ENCODE measurements around the gene RGP1. TPM values are rescaled to one million over a fixed set of nuclear protein-coding genes. Genes with fewer than 3 reads are reported as not detected.

The RGP1 gene
- total and polyA plus RNA-seq, 7 experiments from 2014 or later: 8.8 to 28.8 (median 22.4) TPM

GRCh38 chr9:35705372-35705771, 43.7 kb upstream of the RGP1 start:
- Histone ChIP-seq H3K27ac (ENCODE audit: low read depth, low read length) (no peak overlapping the region), H3K9me3 (ENCODE audit: control insufficient read depth in 2 of 3, low read length in 3 of 3) (no peaks in the 10 kb centered on the region), H3K36me3 (ENCODE audit: control insufficient read depth in 2 of 3, insufficient read depth in 3 of 3, low read length in 3 of 3) (peaks cover 61 to 95% (median 70%) of the 10 kb centered on the region in 3 experiments), H3K27me3 (ENCODE audit: control insufficient read depth in 2 of 2, insufficient read depth in 2 of 2, low read length in 2 of 2) (no peaks in the 10 kb centered on the region), H3K4me3 (ENCODE audit: low read length) (no peak overlapping the region), H3K4me1 (ENCODE audit: control insufficient read depth in 2 of 2, insufficient read depth in 2 of 2, low read length in 2 of 2) (no peaks in the 10 kb centered on the region)
- no peak overlapping the region for H3K4me3 Mint-ChIP-seq
- ChIA-PET CTCF (interaction anchor here (1.0 to 2.2 kb wide), 3 partner anchors 8 to 48 kb away, joined by 3 to 11 read pairs (median 4); partner anchors contain the start of genes CCDC107 and RMRP), POLR2A (interaction anchor here (1.0 to 3.1 kb wide), 2 partner anchors 9 to 66 kb away, joined by 3 to 9 read pairs; no protein-coding TSS in a partner anchor)
- peaks cover 0 to 8% (median 0%) of the 10 kb centered on the region in 7 donors for H3K4me1 Mint-ChIP-seq
- peaks cover 27 to 56% (median 36%) of the 10 kb centered on the region in 5 donors for H3K36me3 Mint-ChIP-seq
- H3K27ac Mint-ChIP-seq: no peak overlapping the region
- intact Hi-C loops (cut with micrococcal nuclease): no loop called here
- ATAC-seq: no peak
- H3K27me3 Mint-ChIP-seq: no peaks in the 10 kb centered on the region
- H3K9me3 Mint-ChIP-seq: peaks cover 0 to 2% (median 0%) of the 10 kb centered on the region in 11 donors
- no peak for DNase-seq

- Mint-ChIP-seq H3K36me3 (peaks cover 30 to 61% (median 41%) of the 10 kb centered on the region in 5 donors), H3K4me3 (no peak overlapping the region), H3K27me3 (no peaks in the 10 kb centered on the region), H3K4me1 (peaks cover 0 to 8% (median 0%) of the 10 kb centered on the region in 7 donors), H3K27ac (no peak overlapping the region), H3K9me3 (peaks cover 0 to 2% (median 0%) of the 10 kb centered on the region in 11 donors)
- Histone ChIP-seq H3K4me3 (ENCODE audit: low read length) (no peak overlapping the region), H3K27ac (ENCODE audit: low read depth, low read length) (no peak overlapping the region), H3K9me3 (ENCODE audit: control insufficient read depth in 2 of 3, low read length in 3 of 3) (no peaks in the 10 kb centered on the region), H3K27me3 (ENCODE audit: control insufficient read depth in 2 of 2, insufficient read depth in 2 of 2, low read length in 2 of 2) (no peaks in the 10 kb centered on the region), H3K4me1 (ENCODE audit: control insufficient read depth in 2 of 2, insufficient read depth in 2 of 2, low read length in 2 of 2) (no peaks in the 10 kb centered on the region), H3K36me3 (ENCODE audit: control insufficient read depth in 2 of 3, insufficient read depth in 3 of 3, low read length in 3 of 3) (peaks cover 56 to 95% (median 65%) of the 10 kb centered on the region in 3 experiments)
- POLR2A ChIA-PET: interaction anchor here (3.1 kb wide), 1 partner anchor 10 kb away, joined by 9 read pairs; no protein-coding TSS in a partner anchor
- DNase-seq: no peak
- CTCF ChIA-PET: interaction anchor here (1.0 to 2.2 kb wide), 3 partner anchors 9 to 48 kb away, joined by 3 to 11 read pairs (median 4); partner anchors contain the start of genes CCDC107 and RMRP
- intact Hi-C loops (cut with micrococcal nuclease): no loop called here
- no peak for ATAC-seq
Observed at GRCh38 chr9:35705836-35706430, 43.2 kb upstream of the RGP1 start.

GRCh38 chr9:35706951-35707350, 42.1 kb upstream of the RGP1 start:
- H3K36me3 ChIP-seq (ENCODE audit: control insufficient read depth in 2 of 3, insufficient read depth in 3 of 3, low read length in 3 of 3): peaks cover 55 to 95% (median 62%) of the 10 kb centered on the region in 3 experiments
- peaks cover 0 to 2% (median 0%) of the 10 kb centered on the region in 11 donors for H3K9me3 Mint-ChIP-seq
- CTCF ChIA-PET: interaction anchor here (2.2 kb wide), 1 partner anchor 10 kb away, joined by 11 read pairs; no protein-coding TSS in a partner anchor
- POLR2A ChIA-PET: interaction anchor here (3.1 kb wide), 1 partner anchor 11 kb away, joined by 9 read pairs; no protein-coding TSS in a partner anchor
- H3K27ac ChIP-seq (ENCODE audit: low read depth, low read length): peak overlapping the region; percentile 32
- DNase-seq: no peak
- no peaks in the 10 kb centered on the region for H3K27me3 ChIP-seq (ENCODE audit: control insufficient read depth in 2 of 2, insufficient read depth in 2 of 2, low read length in 2 of 2)
- H3K4me1 Mint-ChIP-seq: peaks cover 0 to 8% (median 0%) of the 10 kb centered on the region in 7 donors
- ATAC-seq: no peak
- H3K4me3 ChIP-seq (ENCODE audit: low read length): no peak overlapping the region
- no peaks in the 10 kb centered on the region for H3K9me3 ChIP-seq (ENCODE audit: control insufficient read depth in 2 of 3, low read length in 3 of 3)
- no peaks in the 10 kb centered on the region for H3K27me3 Mint-ChIP-seq
- H3K4me1 ChIP-seq (ENCODE audit: control insufficient read depth in 2 of 2, insufficient read depth in 2 of 2, low read length in 2 of 2): no peaks in the 10 kb centered on the region
- peaks cover 30 to 70% (median 44%) of the 10 kb centered on the region in 5 donors for H3K36me3 Mint-ChIP-seq
- peak overlapping the region in 7 of 9 donors; percentile 28 to 80 (median 61) for H3K27ac Mint-ChIP-seq
- no peak overlapping the region for H3K4me3 Mint-ChIP-seq
- intact Hi-C loops (cut with micrococcal nuclease): no loop called here

- POLR2A ChIA-PET: no interaction called here
- no peaks in the 10 kb centered on the region for H3K27me3 Mint-ChIP-seq
- Histone ChIP-seq H3K27ac (ENCODE audit: low read depth, low read length) (no peak overlapping the region), H3K4me3 (ENCODE audit: low read length) (no peak overlapping the region), H3K4me1 (ENCODE audit: control insufficient read depth in 2 of 2, insufficient read depth in 2 of 2, low read length in 2 of 2) (no peaks in the 10 kb centered on the region), H3K9me3 (ENCODE audit: control insufficient read depth in 2 of 3, low read length in 3 of 3) (no peaks in the 10 kb centered on the region), H3K36me3 (ENCODE audit: control insufficient read depth in 2 of 3, insufficient read depth in 3 of 3, low read length in 3 of 3) (peaks cover 54 to 95% (median 65%) of the 10 kb centered on the region in 3 experiments), H3K27me3 (ENCODE audit: control insufficient read depth in 2 of 2, insufficient read depth in 2 of 2, low read length in 2 of 2) (no peaks in the 10 kb centered on the region)
- DNase-seq (no peak), ATAC-seq (no peak)
- CTCF ChIA-PET: interaction anchor here (0.5 to 1.1 kb wide), 3 partner anchors 12 to 53 kb away, joined by 3 to 5 read pairs (median 4); no protein-coding TSS in a partner anchor
- H3K9me3 Mint-ChIP-seq: peaks cover 0 to 2% (median 0%) of the 10 kb centered on the region in 11 donors
- H3K27ac Mint-ChIP-seq: peak overlapping the region in 3 of 9 donors; percentile 10 to 81 (median 14)
- H3K4me3 Mint-ChIP-seq: no peak overlapping the region
- H3K36me3 Mint-ChIP-seq: peaks cover 29 to 72% (median 44%) of the 10 kb centered on the region in 5 donors
- H3K4me1 Mint-ChIP-seq: peaks cover 0 to 7% (median 0%) of the 10 kb centered on the region in 7 donors
- intact Hi-C loops (cut with micrococcal nuclease): no loop called here
Observed at GRCh38 chr9:35708146-35708545, 40.9 kb upstream of the RGP1 start.

GRCh38 chr9:35710818-35711500, 38.1 kb upstream of the RGP1 start:
- POLR2A ChIA-PET: interaction anchor here (0.6 to 1.4 kb wide), 2 partner anchors 9 to 23 kb away, joined by 3 read pairs; no protein-coding TSS in a partner anchor
- H3K4me3 Mint-ChIP-seq: no peak overlapping the region
- no peaks in the 10 kb centered on the region for H3K27me3 Mint-ChIP-seq
- no peaks in the 10 kb centered on the region for H3K4me1 ChIP-seq (ENCODE audit: control insufficient read depth in 2 of 2, insufficient read depth in 2 of 2, low read length in 2 of 2)
- H3K4me3 ChIP-seq (ENCODE audit: low read length): no peak overlapping the region
- H3K9me3 ChIP-seq (ENCODE audit: control insufficient read depth in 2 of 3, low read length in 3 of 3): no peaks in the 10 kb centered on the region
- DNase-seq (no peak), ATAC-seq (no peak)
- peaks cover 0 to 8% (median 0%) of the 10 kb centered on the region in 7 donors for H3K4me1 Mint-ChIP-seq
- no peaks in the 10 kb centered on the region for H3K27me3 ChIP-seq (ENCODE audit: control insufficient read depth in 2 of 2, insufficient read depth in 2 of 2, low read length in 2 of 2)
- H3K27ac ChIP-seq (ENCODE audit: low read depth, low read length): no peak overlapping the region
- peaks cover 26 to 72% (median 37%) of the 10 kb centered on the region in 5 donors for H3K36me3 Mint-ChIP-seq
- peaks cover 0 to 3% (median 0%) of the 10 kb centered on the region in 11 donors for H3K9me3 Mint-ChIP-seq
- peak overlapping the region in 1 of 9 donors; percentile 2 for H3K27ac Mint-ChIP-seq
- H3K36me3 ChIP-seq (ENCODE audit: control insufficient read depth in 2 of 3, insufficient read depth in 3 of 3, low read length in 3 of 3): peaks cover 33 to 95% (median 63%) of the 10 kb centered on the region in 3 experiments
- intact Hi-C loops (cut with micrococcal nuclease): no loop called here
- CTCF ChIA-PET: no interaction called here
